Measurements from ENCODE around the gene SORCS1.

Gene SORCS1

GRCh38 chr10:107163881-107164861 is at the start of gene SORCS1:
Gene SORCS1, minus strand, starts transcription at chr10:107164706.
- no peak for TF ChIP-seq FOXM1 (IDR thresholded peaks at IDR 0.05; ENCODE audit: borderline replicate concordance, low read depth)
- TF ChIP-seq MAX (IDR thresholded peaks at IDR 0.05), result no peak
- TF ChIP-seq ZBTB7A (IDR thresholded peaks at IDR 0.05; ENCODE audit: low read depth), result no peak
- TF ChIP-seq TCF12 (IDR thresholded peaks at IDR 0.05; ENCODE audit: low read depth), result no peak
- TF ChIP-seq CREB1 (IDR thresholded peaks at IDR 0.05; ENCODE audit: low read depth), result no peak
- TF ChIP-seq YY1 (IDR thresholded peaks at IDR 0.05; ENCODE audit: low read depth), result no peak
- no peak for TF ChIP-seq TAF1 (IDR thresholded peaks at IDR 0.05; ENCODE audit: low read depth)

GRCh38 chr10:107214261-107214660 is 49.8 kb upstream of the SORCS1 start:
- TF ChIP-seq CEBPB (IDR thresholded peaks at IDR 0.05), result no peak
- no peak for TF ChIP-seq USF1 (IDR thresholded peaks at IDR 0.05)
- no peak for TF ChIP-seq TAF1 (IDR thresholded peaks at IDR 0.05; ENCODE audit: low read depth)
- TF ChIP-seq EGR1 (IDR thresholded peaks at IDR 0.05), result no peak
- TF ChIP-seq NFIC (IDR thresholded peaks at IDR 0.05), result no peak
- no peak for TF ChIP-seq TEAD4 (IDR thresholded peaks at IDR 0.05)
- no peak for TF ChIP-seq TCF12 (IDR thresholded peaks at IDR 0.05; ENCODE audit: low read depth)
- TF ChIP-seq RAD21 (IDR thresholded peaks at IDR 0.05; ENCODE audit: low read depth), result no peak
- no peak for TF ChIP-seq MAX (IDR thresholded peaks at IDR 0.05)
- TF ChIP-seq YY1 (IDR thresholded peaks at IDR 0.05; ENCODE audit: low read depth), result no peak
- TF ChIP-seq FOXM1 (IDR thresholded peaks at IDR 0.05; ENCODE audit: borderline replicate concordance, low read depth), result no peak
- no peak for TF ChIP-seq ZBTB7A (IDR thresholded peaks at IDR 0.05; ENCODE audit: low read depth)
- no peak for TF ChIP-seq EP300 (IDR thresholded peaks at IDR 0.05; ENCODE audit: borderline replicate concordance)
- TF ChIP-seq CREB1 (IDR thresholded peaks at IDR 0.05; ENCODE audit: low read depth), result no peak
- TF ChIP-seq REST (IDR thresholded peaks at IDR 0.05; ENCODE audit: low read depth), result no peak

- TF ChIP-seq NFIC (IDR thresholded peaks at IDR 0.05), result no peak
- TF ChIP-seq CREB1 (IDR thresholded peaks at IDR 0.05; ENCODE audit: low read depth), result no peak
- no peak for TF ChIP-seq TAF1 (IDR thresholded peaks at IDR 0.05; ENCODE audit: low read depth)
- TF ChIP-seq REST (IDR thresholded peaks at IDR 0.05; ENCODE audit: low read depth), result no peak
- no peak for TF ChIP-seq EP300 (IDR thresholded peaks at IDR 0.05; ENCODE audit: borderline replicate concordance)
- TF ChIP-seq YY1 (IDR thresholded peaks at IDR 0.05; ENCODE audit: low read depth), result no peak
- no peak for TF ChIP-seq USF1 (IDR thresholded peaks at IDR 0.05)
- no peak for TF ChIP-seq FOXM1 (IDR thresholded peaks at IDR 0.05; ENCODE audit: borderline replicate concordance, low read depth)
- TF ChIP-seq ZBTB7A (IDR thresholded peaks at IDR 0.05; ENCODE audit: low read depth), result no peak
These were observed 49.4 kb upstream of the SORCS1 start for GRCh38 chr10:107213861-107214260.

GRCh38 chr10:107206833-107207232 is 42.3 kb upstream of the SORCS1 start:
- no peak for TF ChIP-seq TCF12 (IDR thresholded peaks at IDR 0.05; ENCODE audit: low read depth)
- TF ChIP-seq RAD21 (IDR thresholded peaks at IDR 0.05; ENCODE audit: low read depth), result no peak
- TF ChIP-seq USF1 (IDR thresholded peaks at IDR 0.05), result no peak
- no peak for TF ChIP-seq FOXM1 (IDR thresholded peaks at IDR 0.05; ENCODE audit: borderline replicate concordance, low read depth)
- no peak for TF ChIP-seq MAX (IDR thresholded peaks at IDR 0.05)
- no peak for TF ChIP-seq TEAD4 (IDR thresholded peaks at IDR 0.05)
- no peak for TF ChIP-seq NFIC (IDR thresholded peaks at IDR 0.05)
- no peak for TF ChIP-seq YY1 (IDR thresholded peaks at IDR 0.05; ENCODE audit: low read depth)
- no peak for TF ChIP-seq ZBTB7A (IDR thresholded peaks at IDR 0.05; ENCODE audit: low read depth)
- TF ChIP-seq EGR1 (IDR thresholded peaks at IDR 0.05), result no peak
- TF ChIP-seq EP300 (IDR thresholded peaks at IDR 0.05; ENCODE audit: borderline replicate concordance), result no peak
- no peak for TF ChIP-seq CREB1 (IDR thresholded peaks at IDR 0.05; ENCODE audit: low read depth)

Measured in Ishikawa (cell line).